B cell (primary cell): ENCODE measurements around the gene LRRC55. TPM values are rescaled to one million over a fixed set of nuclear protein-coding genes. Genes with fewer than 3 reads are reported as not detected.

ENCODE experiments used
- ATAC-seq: fragments of 200-7000 bp; cut with Tn5 transposase; one replicate; pipeline ENCODE4 v1.10.0; 2021; ENCODE audit warnings: low read depth, mild to moderate bottlenecking, moderate number of reproducible peaks, moderate library complexity
- CTCF ChIA-PET: fragments of 350-600 bp; sonication (Branson Sonifier 250); formaldehyde crosslinking; loops from one replicate; lab custom pipeline; 2021; ENCODE audit warnings: antibody characterized with exemption, inconsistent platforms; lab: Charles Lee
- POLR2A ChIA-PET: fragments of 350-600 bp; sonication (Branson Sonifier 250); formaldehyde crosslinking; loops from one replicate; lab custom pipeline; 2021; ENCODE audit warnings: antibody characterized with exemption; lab: Charles Lee
- DNase-seq: peaks from one replicate; pipeline ENCODE4 v3.0.0; 2013
- H2AFZ ChIP-seq: 2 replicates; pipeline ENCODE4 v1.6.1; 2012; ENCODE audit warnings: mild to moderate bottlenecking, low read depth, low read length; ENCODE audit not compliant: insufficient read depth, poor library complexity, severe bottlenecking
- H3K27ac ChIP-seq, 2 donors: 1 replicate in 1 of 2; 2 replicates in 1 of 2; pipeline ENCODE4 v1.5.1; 2012 to 2013; ENCODE audit warnings: low read length in 2 of 2, mild to moderate bottlenecking in 2 of 2, moderate library complexity in 1 of 2
- H3K27me3 ChIP-seq, 4 experiments: fragments of 200-600 bp in 1 of 4; sonication (generic) in 1 of 4; replicated peaks in 1 of 4; 1 replicate in 2 of 4; 2 replicates in 2 of 4; pipeline versions ENCODE4 v1.6.1 to v1.7.0; 2013 to 2016; ENCODE audit warnings: low read length in 3 of 4, mild to moderate bottlenecking in 2 of 4, mixed read lengths in 1 of 4, moderate library complexity in 1 of 4; ENCODE audit not compliant: insufficient read depth in 4 of 4, control insufficient read depth in 3 of 4; ENCODE audit errors: control extremely low read depth in 1 of 4
- H3K36me3 ChIP-seq, 2 experiments: replicated peaks in 1 of 2; 1 replicate in 1 of 2; 2 replicates in 1 of 2; pipeline versions ENCODE4 v1.6.1 to v1.7.1; 2013; ENCODE audit warnings: low read length in 1 of 2; ENCODE audit not compliant: insufficient read depth in 2 of 2, control insufficient read depth in 1 of 2; ENCODE audit errors: control extremely low read depth in 1 of 2, extremely low read depth in 1 of 2
- H3K4me1 ChIP-seq, 2 donors: fragments of 200-600 bp in 1 of 2; sonication (generic) in 1 of 2; 1 replicate in 1 of 2; 2 replicates in 1 of 2; pipeline versions ENCODE4 v1.5.1 to v1.6.1; 2013 to 2017; ENCODE audit warnings: low read length in 2 of 2; ENCODE audit not compliant: control insufficient read depth in 2 of 2, insufficient read depth in 2 of 2
- H3K4me2 ChIP-seq: replicated peaks from 2 replicates; pipeline ENCODE3; 2012; ENCODE audit warnings: mild to moderate bottlenecking, low read depth, low read length; ENCODE audit not compliant: poor library complexity, severe bottlenecking
- H3K4me3 ChIP-seq, 5 experiments: fragments of 200-600 bp in 1 of 5; sonication (generic) in 1 of 5; 1 replicate in 3 of 5; 2 replicates in 2 of 5; pipeline versions ENCODE4 v1.5.1 to v1.7.0; 2011 to 2016; ENCODE audit warnings: low read length in 4 of 5, mild to moderate bottlenecking in 4 of 5, low read depth in 2 of 5, control low read depth in 1 of 5, moderate library complexity in 1 of 5; ENCODE audit not compliant: insufficient read depth in 1 of 5; ENCODE audit errors: control extremely low read depth in 1 of 5, extremely low read depth in 1 of 5
- H3K79me2 ChIP-seq: fragments of 200-600 bp; sonication (generic); one replicate; pipeline ENCODE4 v1.6.0; 2016; ENCODE audit warnings: low read length; ENCODE audit not compliant: control insufficient read depth, insufficient read depth
- H3K9ac ChIP-seq: fragments of 200-600 bp; sonication (generic); 2 replicates; pipeline ENCODE4 v1.6.1; 2017; ENCODE audit warnings: mild to moderate bottlenecking, low read length, moderate library complexity
- H3K9me3 ChIP-seq, 3 donors: one replicate each; pipeline versions ENCODE4 v1.6.1 to v1.7.1; 2013; ENCODE audit warnings: low read length in 2 of 3; ENCODE audit not compliant: control insufficient read depth in 2 of 3, insufficient read depth in 1 of 3; ENCODE audit errors: control extremely low read depth in 1 of 3
- H4K20me1 ChIP-seq: 2 replicates; pipeline ENCODE4 v1.6.0; 2012; ENCODE audit warnings: mild to moderate bottlenecking, low read length; ENCODE audit not compliant: insufficient read depth, control insufficient read depth, poor library complexity, severe bottlenecking
- H3K27ac Mint-ChIP-seq: one replicate; pipeline ENCODE4 v1.8.0; 2021; ENCODE audit warnings: mixed read lengths
- H3K27me3 Mint-ChIP-seq: one replicate; pipeline ENCODE4 v1.8.0; 2021; ENCODE audit warnings: mixed read lengths
- H3K4me1 Mint-ChIP-seq: one replicate; pipeline ENCODE4 v1.8.0; 2021; ENCODE audit warnings: mixed read lengths
- H3K4me3 Mint-ChIP-seq: one replicate; pipeline ENCODE4 v1.8.0; 2021; ENCODE audit warnings: mixed read lengths
- H3K9me3 Mint-ChIP-seq: one replicate; pipeline ENCODE4 v1.8.0; 2022; ENCODE audit warnings: mixed read lengths; ENCODE audit not compliant: insufficient read depth
- EZH2 ChIP-seq: IDR thresholded peaks from 2 replicates; pipeline ENCODE4 v1.6.1; 2012; ENCODE audit warnings: borderline replicate concordance, low read depth, mild to moderate bottlenecking, moderate library complexity, low read length; ENCODE audit not compliant: insufficient read depth, poor library complexity, severe bottlenecking
- WGBS: methylation state at CpG from one replicate; pipeline ENCODE4 v1.1.5; 2013; ENCODE audit warnings: missing lambda C conversion rate; ENCODE audit not compliant: insufficient coverage; 5-methylcytosine and 5-hydroxymethylcytosine counted together
- intact Hi-C: fragments of 100-400 bp; cut with micrococcal nuclease; formaldehyde crosslinking; loops from one replicate; pipeline ENCODE4 v1.10.0; 2022
- polyA plus RNA-seq: library from polyadenylated mRNA; depleted of rRNA; stranded (reverse); fragments of >200 nt; gene quantifications from 2 replicates; pipeline ENCODE4 v1.2.3, GENCODE V29; 2012
- total RNA-seq, 2 donors: library from RNA; stranded (reverse); fragments of 120-200 nt in 1 of 2; gene quantifications; 1 replicate in 1 of 2; 2 replicates in 1 of 2; pipeline versions ENCODE4 v1.2.3 to v1.2.4, GENCODE V29; 2013 to 2022
- TF ChIP-seq, protein P1 (sequence below): fragments of 200-600 bp; IDR thresholded peaks from one replicate; pipeline ENCODE4 v1.8.0; 2022; ENCODE audit warnings: antibody characterized with exemption, mild to moderate bottlenecking

Gene LRRC55
- total and polyA plus RNA-seq, 2 donors (not counting 1 experiment from before 2014, with no cell fraction given), result not detected

DNA sequence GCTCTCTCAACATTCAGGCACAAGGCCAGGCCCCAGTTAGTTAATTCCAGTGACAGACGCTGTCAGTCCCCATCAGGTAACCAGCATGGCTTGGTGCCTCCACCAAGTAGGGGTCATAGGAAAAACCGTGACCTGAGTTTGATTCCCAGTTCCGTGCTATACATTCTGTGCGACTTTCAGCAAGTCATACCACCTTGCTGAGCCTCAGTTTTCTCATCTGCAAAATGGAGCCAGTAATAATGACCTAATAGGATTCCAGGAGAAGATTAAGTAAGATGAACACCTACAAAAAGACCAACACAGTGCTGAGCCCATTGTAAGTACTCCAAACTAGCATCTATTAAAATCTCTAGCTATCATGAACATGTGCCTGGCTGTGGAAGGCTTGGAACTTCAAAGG is 24.8 kb upstream of the LRRC55 start:
- no peaks in the 10 kb centered on the region for H4K20me1 ChIP-seq
- peaks cover 0 to 6% (median under 1%) of the 10 kb centered on the region in 4 experiments for H3K27me3 ChIP-seq
- H2AFZ ChIP-seq, result no peak overlapping the region
- H3K4me2 ChIP-seq, result no peak overlapping the region
- H3K27ac ChIP-seq, result no peak overlapping the region
- WGBS, result 91% methylated on average over 4 of the region's 4 CpGs
- Mint-ChIP-seq H3K4me1 (peaks cover 2% of the 10 kb centered on the region), H3K9me3 (no peaks in the 10 kb centered on the region), H3K27me3 (peaks cover 31% of the 10 kb centered on the region), H3K27ac (no peak overlapping the region), H3K4me3 (no peak overlapping the region)
- ATAC-seq (no peak), DNase-seq (no peak)
- CTCF ChIA-PET, result no interaction called here
- POLR2A ChIA-PET, result no interaction called here
- TF ChIP-seq, protein P1, sequence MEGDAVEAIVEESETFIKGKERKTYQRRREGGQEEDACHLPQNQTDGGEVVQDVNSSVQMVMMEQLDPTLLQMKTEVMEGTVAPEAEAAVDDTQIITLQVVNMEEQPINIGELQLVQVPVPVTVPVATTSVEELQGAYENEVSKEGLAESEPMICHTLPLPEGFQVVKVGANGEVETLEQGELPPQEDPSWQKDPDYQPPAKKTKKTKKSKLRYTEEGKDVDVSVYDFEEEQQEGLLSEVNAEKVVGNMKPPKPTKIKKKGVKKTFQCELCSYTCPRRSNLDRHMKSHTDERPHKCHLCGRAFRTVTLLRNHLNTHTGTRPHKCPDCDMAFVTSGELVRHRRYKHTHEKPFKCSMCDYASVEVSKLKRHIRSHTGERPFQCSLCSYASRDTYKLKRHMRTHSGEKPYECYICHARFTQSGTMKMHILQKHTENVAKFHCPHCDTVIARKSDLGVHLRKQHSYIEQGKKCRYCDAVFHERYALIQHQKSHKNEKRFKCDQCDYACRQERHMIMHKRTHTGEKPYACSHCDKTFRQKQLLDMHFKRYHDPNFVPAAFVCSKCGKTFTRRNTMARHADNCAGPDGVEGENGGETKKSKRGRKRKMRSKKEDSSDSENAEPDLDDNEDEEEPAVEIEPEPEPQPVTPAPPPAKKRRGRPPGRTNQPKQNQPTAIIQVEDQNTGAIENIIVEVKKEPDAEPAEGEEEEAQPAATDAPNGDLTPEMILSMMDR, result no peak
- no peak for TF ChIP-seq EZH2
- no peaks in the 10 kb centered on the region for H3K4me1 ChIP-seq
- H3K9me3 ChIP-seq, result no peaks in the 10 kb centered on the region
- H3K9ac ChIP-seq, result no peak overlapping the region
- no peaks in the 10 kb centered on the region for H3K79me2 ChIP-seq
- intact Hi-C loops, result no loop called here
- H3K36me3 ChIP-seq, result no peaks in the 10 kb centered on the region
- no peak overlapping the region for H3K4me3 ChIP-seq

DNA sequence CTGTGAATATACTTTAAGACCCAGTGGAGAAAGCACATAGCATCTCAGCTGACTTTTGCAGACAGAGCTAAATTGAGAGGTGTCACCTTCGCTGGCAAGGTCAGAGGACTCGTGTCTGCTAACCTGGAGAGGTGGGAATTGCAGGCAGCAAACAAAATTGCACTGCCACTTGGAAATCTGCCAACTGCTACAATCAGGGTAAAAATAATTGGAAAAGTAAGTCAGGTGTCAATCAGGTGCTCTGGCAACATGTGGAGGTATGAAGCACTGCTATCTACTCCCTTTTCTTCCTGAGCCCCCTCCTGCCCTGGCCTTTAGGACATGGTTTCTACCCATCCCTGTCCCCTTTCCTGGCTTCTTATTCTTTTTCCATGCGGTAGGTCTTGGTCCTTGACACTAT is 24.1 kb upstream of the LRRC55 start:
- H3K9me3 ChIP-seq, result no peaks in the 10 kb centered on the region
- H3K4me2 ChIP-seq, result no peak overlapping the region
- no peak for DNase-seq
- H3K4me1 ChIP-seq, result no peaks in the 10 kb centered on the region
- intact Hi-C loops, result no loop called here
- H3K4me3 ChIP-seq, result no peak overlapping the region
- 44% methylated on average over 3 of the region's 3 CpGs for WGBS
- Mint-ChIP-seq H3K27ac (no peak overlapping the region), H3K4me1 (peaks cover 2% of the 10 kb centered on the region), H3K27me3 (peaks cover 36% of the 10 kb centered on the region), H3K4me3 (no peak overlapping the region), H3K9me3 (no peaks in the 10 kb centered on the region)
- no peak for ATAC-seq
- no peak overlapping the region for H3K9ac ChIP-seq
- H2AFZ ChIP-seq, result no peak overlapping the region
- TF ChIP-seq EZH2, result no peak
- TF ChIP-seq, protein P1, result no peak
- no peaks in the 10 kb centered on the region for H3K36me3 ChIP-seq
- peaks cover 0 to 8% (median 2%) of the 10 kb centered on the region in 4 experiments for H3K27me3 ChIP-seq
- no peak overlapping the region for H3K27ac ChIP-seq
- ChIA-PET POLR2A (no interaction called here), CTCF (no interaction called here)
- H3K79me2 ChIP-seq, result no peaks in the 10 kb centered on the region
- H4K20me1 ChIP-seq, result no peaks in the 10 kb centered on the region
